Renal pelvis (tissue), 4 donors: ENCODE results near the gene SOS2. TPM values are rescaled to one million over a fixed set of nuclear protein-coding genes. Genes with fewer than 3 reads are reported as not detected.
"Not testable (repeated sequence)": the region's sequence is repeated elsewhere in the genome, so short reads cannot be mapped to it uniquely, and the experiment has no call there.

Experiments
- DNase-seq: peaks from one replicate; pipeline ENCODE4 v3.0.0-alpha.2; 2013
- polyA plus RNA-seq, 3 donors: library from polyadenylated mRNA; unstranded; fragments of 120-200 nt; gene quantifications; one replicate each; pipeline ENCODE4 v1.2.1, GENCODE V29; 2013; ENCODE audit not compliant: insufficient read length in 3 of 3

Gene SOS2
- polyA plus RNA-seq, 3 donors, result 33.0 to 39.0 (median 34.8) TPM

DNA sequence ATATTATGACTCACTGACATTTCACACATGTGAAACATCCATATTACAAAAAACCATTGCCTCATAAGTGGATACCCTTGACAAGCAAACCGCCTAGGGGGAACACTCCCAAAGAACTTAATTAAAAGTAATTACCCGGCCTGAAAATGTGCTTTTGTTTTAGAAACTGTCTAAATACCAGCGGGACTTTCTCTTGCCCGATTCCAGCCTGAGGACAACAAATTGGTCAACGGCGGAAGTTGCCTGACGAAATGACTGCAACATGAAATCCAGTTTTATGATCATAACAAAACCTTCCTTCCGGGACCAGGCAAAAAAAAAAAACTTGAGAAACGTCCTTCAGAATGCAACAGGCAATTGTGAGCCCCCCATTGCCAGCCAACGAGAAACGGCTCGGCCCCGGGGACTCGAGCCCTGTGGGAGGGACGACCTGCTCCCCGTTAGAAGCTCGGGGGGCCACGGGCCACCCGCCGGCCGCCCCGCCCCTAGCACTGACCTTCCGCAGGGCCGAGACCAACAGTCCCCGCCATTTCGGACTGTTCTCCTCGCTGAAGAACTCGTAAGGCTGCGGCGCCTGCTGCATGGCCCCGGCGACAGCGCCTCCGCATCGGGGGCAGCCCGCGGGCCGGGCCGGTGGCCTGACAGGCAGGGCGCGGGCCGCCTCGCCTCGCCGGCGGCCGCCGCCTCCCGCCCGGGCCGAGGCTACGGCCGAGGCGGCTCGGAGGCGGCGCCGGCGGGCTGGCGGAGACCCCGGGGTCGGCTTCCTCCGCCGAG, 490 bp downstream of the SOS2 start:
- DNase-seq, result peak; percentile 58

- DNase-seq, result no peak
Measured at GRCh38 chr14:50230401-50230700, 1.0 kb downstream of the SOS2 start.

DNA sequence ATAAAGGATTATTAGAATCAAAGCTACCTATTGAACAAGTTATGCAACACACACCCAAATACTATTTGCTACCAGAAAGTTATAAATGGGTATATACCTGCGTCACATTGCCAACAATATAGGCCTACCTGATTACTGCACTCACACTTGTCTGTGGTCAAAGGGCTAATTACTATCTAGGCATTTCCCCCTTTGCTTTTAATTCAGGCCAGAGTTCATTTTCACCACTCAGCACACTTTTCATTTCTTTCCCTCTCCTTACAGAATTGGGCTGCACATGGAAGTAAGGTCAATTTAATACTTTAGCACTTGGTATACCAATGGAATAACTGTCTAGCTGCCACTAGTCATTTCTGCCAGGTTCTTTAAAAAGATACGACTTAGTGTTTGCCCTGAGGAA, 1.7 kb downstream of the SOS2 start:
- no peak for DNase-seq

DNA sequence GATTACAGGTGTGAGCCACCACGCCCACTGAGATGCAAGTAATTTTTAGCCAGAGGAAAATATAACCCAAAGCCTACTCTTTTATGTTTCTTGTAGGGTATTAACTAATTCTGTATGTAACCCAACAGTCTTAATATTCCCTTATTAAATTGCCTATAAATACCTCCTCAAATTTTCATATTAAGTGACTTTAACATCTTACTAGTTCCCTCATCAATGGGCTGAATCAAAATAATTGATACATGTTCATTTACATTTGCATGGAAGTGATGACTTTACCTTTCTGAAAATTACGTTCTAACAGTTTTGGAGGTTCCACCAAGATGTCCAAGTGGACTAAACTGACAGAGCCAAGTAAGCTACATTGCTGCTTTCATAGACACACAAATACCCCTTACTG, 3.1 kb downstream of the SOS2 start:
- no peak for DNase-seq

DNA sequence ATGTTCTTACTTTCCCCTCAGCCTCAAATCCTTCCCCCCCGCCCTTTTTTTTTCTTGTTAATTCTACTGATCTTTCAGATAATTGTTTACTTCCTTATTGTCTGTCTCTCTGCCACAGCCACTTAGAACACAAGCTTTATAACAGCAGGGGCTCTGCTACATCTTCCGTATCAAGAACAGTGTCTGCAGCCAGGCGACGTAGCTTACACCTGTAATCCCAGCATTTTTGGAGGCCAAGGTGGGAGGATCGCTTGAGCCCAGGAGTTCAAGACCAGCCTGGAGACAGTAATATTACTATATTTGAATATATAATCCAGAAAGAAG, 5.4 kb downstream of the SOS2 start:
- no peak for DNase-seq

- DNase-seq, result peak; percentile 76
Measured at GRCh38 chr14:50225067-50225973, 6.1 kb downstream of the SOS2 start.

- no peak for DNase-seq
Measured at GRCh38 chr14:50222055-50222613, 9.2 kb downstream of the SOS2 start.

DNA sequence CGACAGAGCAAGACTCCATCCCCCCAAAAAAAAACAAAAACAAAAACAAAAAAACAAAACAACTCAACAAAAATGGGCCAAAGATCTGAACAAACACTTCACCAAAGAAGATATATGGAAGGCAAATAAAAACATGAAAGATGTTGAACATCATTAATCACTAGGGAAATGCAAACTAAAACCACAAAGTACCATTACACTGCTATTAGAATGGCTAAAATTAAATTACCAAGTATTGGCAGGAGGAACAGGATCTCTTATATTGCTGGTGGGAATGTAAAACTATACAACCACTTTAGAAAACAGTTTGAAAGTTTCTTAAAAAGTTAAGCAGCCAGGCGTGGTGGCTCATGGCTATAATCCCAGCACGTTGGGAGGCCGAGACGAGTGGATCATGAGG, 12.9 kb downstream of the SOS2 start:
- no peak for DNase-seq

DNA sequence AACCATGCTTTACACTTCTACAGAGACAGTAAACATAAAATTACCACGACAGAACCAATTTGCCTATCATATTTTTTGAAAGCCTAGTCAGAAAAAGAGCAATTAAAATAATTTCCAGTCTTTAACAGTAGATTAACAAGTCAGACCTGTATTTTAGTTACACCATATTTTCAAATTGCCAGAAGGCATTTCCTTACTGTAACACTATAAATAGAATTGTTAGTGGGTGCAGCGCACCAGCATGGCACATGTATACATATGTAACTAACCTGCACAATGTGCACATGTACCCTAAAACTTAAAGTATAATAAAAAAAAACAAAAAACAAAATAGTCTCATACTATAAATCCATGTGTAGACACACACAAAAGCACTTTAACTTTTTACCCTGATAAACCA, 16.0 kb downstream of the SOS2 start:
- DNase-seq, result no peak

DNA sequence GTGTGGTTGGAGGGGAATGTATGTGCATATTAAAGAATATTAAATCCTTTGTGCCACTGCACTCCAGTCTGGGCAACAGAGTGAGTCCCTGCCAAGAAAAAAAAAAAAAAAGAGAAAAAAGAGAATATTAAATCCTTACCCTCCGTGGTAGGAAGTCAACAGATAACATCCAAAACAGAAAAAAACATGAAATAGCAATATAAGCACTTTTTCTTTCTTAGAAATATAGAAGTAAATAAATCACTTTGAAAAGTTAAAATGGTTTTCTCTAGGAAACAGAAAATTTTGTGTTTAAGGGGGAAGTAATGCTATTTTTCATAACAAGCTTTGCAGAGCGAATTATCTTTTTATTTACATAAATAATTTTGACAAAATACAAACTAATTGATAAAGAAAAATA, 17.6 kb downstream of the SOS2 start:
- DNase-seq, result no peak

DNA sequence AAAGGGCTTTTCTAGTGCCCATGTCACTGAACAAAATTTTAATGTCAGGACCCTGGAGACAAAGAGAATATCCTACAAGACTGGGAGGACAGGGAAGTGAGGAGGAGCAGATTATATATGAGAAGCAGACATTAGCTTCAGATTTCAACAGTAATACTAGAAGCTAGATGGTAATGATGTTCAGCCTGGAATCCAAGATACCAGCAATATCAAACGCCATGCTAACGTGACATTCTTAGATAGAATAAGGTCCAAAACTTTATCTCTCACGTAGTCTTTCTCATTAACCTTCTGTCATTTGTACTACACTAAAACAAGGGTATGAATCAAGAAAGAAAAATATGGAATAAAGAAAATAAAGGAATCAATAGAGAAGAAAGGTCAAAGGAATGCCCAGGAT, 18.7 kb downstream of the SOS2 start:
- no peak for DNase-seq

DNA sequence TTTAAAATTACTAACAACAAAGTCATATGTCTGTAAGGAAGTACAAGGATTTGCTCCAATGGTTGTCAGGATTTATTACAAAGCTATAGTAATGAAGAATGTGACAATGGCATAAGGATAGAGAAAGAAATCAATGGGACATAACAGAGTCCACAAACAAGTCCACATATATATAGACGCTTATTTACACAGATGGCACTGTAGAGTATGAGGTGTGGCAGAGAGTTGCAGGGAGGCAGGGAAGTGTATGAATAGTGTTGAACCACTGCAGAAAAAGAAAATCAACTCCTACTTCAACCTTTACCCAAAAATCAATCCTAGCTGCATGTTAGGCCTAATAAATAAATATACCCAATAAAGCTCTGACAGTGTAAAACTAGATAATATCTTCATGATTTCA, 21.3 kb downstream of the SOS2 start:
- no peak for DNase-seq

DNA sequence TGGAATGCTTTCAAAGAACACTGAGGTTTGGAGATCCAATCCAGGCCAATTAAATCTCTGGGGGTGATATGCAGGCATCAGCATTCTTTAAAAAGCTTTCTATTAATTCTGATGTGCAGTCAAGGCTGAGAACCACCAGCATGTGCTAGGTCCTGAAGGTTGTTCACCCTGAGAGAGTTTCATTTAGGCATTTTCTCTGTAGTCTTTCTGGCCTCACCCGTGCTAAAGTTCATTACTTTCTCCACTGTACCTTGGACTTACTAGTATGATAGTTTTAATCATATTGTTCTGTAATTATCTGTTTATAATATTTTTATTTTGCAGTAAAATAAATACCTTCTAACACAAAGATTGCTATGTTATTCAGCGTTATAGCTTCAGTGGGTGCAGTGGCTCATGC, 32.9 kb downstream of the SOS2 start:
- no peak for DNase-seq

DNA sequence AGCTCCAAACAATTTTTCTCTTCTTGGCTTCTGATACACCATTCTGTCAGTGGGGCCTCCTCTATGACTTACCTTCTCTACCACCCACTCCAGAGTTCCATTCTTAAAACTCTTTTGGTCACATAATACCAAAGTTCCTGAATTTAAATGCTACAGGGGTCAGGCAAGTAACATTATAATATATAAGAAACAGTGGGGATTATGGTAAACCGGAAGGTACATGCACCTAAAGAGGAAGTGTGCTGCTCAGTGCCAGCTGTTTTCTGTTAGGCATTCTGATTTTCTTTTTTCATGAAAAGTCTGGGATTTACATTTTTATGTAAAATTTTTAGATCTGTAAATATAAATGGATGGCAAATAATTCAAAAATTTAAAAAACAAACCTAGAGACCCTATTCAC, 39.9 kb downstream of the SOS2 start:
- no peak for DNase-seq

DNA sequence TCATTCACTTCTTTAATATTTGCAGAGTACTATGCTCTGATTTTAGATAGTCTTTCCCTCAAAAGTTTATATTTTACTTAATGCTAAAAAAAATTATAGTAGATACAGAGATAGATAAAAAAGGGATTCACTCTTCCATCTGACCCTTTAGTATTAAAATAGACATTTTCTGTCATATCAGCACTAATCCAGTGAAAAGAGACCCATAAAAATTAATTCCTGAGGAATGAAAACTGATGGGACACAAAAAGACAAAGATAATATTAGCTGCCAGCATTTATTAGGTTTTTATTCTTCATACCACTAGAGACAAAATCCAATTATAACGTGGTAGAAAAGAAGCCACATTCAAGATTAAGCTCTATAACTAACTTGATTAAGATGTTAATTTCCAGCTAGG, 45.3 kb downstream of the SOS2 start:
- DNase-seq, result no peak

GRCh38 chr14:50173891-50174290, 57.5 kb downstream of the SOS2 start:
- no peak for DNase-seq

DNA sequence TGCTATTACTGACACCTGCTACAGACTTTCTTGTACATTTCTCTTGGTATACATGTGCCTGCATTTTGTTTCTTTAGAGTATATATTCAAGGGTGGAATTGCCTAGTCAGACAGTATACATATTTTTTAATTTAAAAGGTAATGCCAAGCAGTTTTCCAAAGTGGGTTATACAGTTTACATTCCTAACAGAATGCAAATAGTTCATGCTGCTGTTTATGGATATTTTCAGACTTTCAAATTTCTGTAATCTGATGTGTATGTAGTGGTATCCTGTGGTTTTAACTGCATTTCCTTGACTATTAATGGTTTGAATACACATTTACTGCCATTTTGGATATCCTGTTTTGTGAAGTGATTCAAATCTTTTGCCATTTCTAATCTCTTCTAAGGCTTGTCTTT, 59.5 kb downstream of the SOS2 start:
- no peak for DNase-seq

DNA sequence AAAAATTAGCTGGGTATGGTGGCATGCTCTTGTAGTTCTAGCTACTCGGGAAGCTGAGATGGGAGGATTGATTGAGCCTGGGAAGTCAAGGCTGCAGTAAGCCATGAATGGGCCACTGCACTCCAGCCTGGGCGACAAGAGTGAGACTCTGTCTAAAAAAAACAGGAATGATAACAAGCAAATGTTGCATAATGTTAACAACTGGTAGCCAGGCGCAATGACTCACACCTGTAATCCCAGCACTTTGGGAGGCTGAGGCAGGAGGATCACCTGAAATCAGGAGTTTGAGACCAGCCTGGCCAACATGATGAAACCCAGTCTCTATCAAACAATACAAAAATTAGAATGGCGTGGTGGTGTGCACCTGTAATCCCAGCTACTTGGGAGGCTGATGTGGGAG, 64.0 kb downstream of the SOS2 start:
- not testable (repeated sequence) for DNase-seq

- DNase-seq, result no peak
Measured at GRCh38 chr14:50156111-50156510, 75.3 kb downstream of the SOS2 start.

GRCh38 chr14:50148799-50149198, 82.6 kb downstream of the SOS2 start:
- DNase-seq, result no peak

GRCh38 chr14:50139192-50139591, 92.2 kb downstream of the SOS2 start:
- DNase-seq, result no peak

DNA sequence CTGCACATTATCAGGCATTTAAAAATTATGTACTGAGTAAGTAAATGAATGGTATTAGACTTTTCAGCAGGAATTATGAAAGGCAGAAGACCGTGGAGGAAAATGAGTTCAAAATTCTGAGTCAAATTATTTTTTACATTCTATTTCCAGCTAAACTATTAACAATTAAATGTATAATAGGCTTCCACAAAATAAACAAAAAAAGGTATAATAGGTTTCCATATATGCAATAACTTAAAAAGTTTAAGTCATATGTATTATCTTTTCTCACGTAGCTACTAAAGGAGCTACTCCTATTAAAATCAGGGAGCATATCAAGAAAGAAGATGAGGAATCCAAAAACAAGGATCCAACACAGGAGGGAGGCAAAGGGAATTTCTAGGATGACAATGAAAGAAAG, 103.6 kb downstream of the SOS2 start:
- no peak for DNase-seq

- no peak for DNase-seq
Measured at GRCh38 chr14:50123062-50123461, 108.3 kb downstream of the SOS2 start.
